ENCODE results near the gene SLC37A2.

SLC37A2 gene

GRCh38 chr11:125112208-125112604 lies 49.1 kb downstream of the SLC37A2 start:
- no peaks in the 10 kb centered on the region for H3K36me3 ChIP-seq
- no peaks in the 10 kb centered on the region for H3K4me1 ChIP-seq
- peak overlapping the region; percentile 92 for H3K4me3 ChIP-seq (ENCODE audit: low read depth, low read length)
- no peak for TF ChIP-seq CTCF (IDR thresholded peaks at IDR 0.05; ENCODE audit: low read depth, low read length)
- DNase-seq, result no peak
- peaks cover 7% of the 10 kb centered on the region; the same call in 1 of the 2 replicates for H3K27me3 ChIP-seq
- H3K9me3 ChIP-seq, result no peaks in the 10 kb centered on the region

GRCh38 chr11:125114518-125114917 lies 51.4 kb downstream of the SLC37A2 start:
- H3K4me3 ChIP-seq (ENCODE audit: low read depth, low read length), result no peak overlapping the region

GRCh38 chr11:125117429-125117828 lies 54.3 kb downstream of the SLC37A2 start:
- Histone ChIP-seq H3K4me1 (no peaks in the 10 kb centered on the region), H3K36me3 (no peaks in the 10 kb centered on the region), H3K27me3 (peaks cover 14% of the 10 kb centered on the region; the same call in 1 of the 2 replicates), H3K4me3 (ENCODE audit: low read depth, low read length) (no peak overlapping the region), H3K9me3 (no peaks in the 10 kb centered on the region)
- no peak for TF ChIP-seq CTCF (IDR thresholded peaks at IDR 0.05; ENCODE audit: low read depth, low read length)
- no peak for DNase-seq

More at GRCh38 chr11:125114518-125114917, 51.4 kb downstream of the SLC37A2 start:
- Histone ChIP-seq H3K27me3 (peaks cover 14% of the 10 kb centered on the region; the same call in 1 of the 2 replicates), H3K4me1 (no peaks in the 10 kb centered on the region), H3K36me3 (no peaks in the 10 kb centered on the region), H3K9me3 (no peaks in the 10 kb centered on the region)
- peak; percentile 47 for DNase-seq
- peak; percentile 54 for TF ChIP-seq CTCF (IDR thresholded peaks at IDR 0.05; ENCODE audit: low read depth, low read length)

- peaks cover 16% of the 10 kb centered on the region for H3K27me3 ChIP-seq
Observed at GRCh38 chr11:125123194-125123946, 60.3 kb downstream of the SLC37A2 start.

GRCh38 chr11:125123947-125124617 lies 61.0 kb downstream of the SLC37A2 start:
- TF ChIP-seq CTCF (IDR thresholded peaks at IDR 0.05; ENCODE audit: low read depth, low read length), result peak; percentile 88

More at GRCh38 chr11:125123194-125123946, 60.3 kb downstream of the SLC37A2 start:
- DNase-seq, result no peak
- TF ChIP-seq CTCF (IDR thresholded peaks at IDR 0.05; ENCODE audit: low read depth, low read length), result no peak
- Histone ChIP-seq H3K4me3 (ENCODE audit: low read depth, low read length) (no peak overlapping the region), H3K9me3 (peaks cover 6% of the 10 kb centered on the region), H3K36me3 (no peaks in the 10 kb centered on the region), H3K4me1 (peaks cover 4% of the 10 kb centered on the region; the same call in 1 of the 2 replicates)

More at GRCh38 chr11:125123947-125124617, 61.0 kb downstream of the SLC37A2 start:
- DNase-seq, result peak; percentile 71
- H3K36me3 ChIP-seq, result no peaks in the 10 kb centered on the region
- H3K9me3 ChIP-seq, result peaks cover 6% of the 10 kb centered on the region
- peaks cover 23% of the 10 kb centered on the region for H3K27me3 ChIP-seq
- H3K4me3 ChIP-seq (ENCODE audit: low read depth, low read length), result peak overlapping the region; percentile 30
- H3K4me1 ChIP-seq, result peaks cover 4% of the 10 kb centered on the region; the same call in 1 of the 2 replicates
